Activated CD4-positive, alpha-beta T cell treated with anti-CD3 and anti-CD28 coated beads for 36 hours (primary cell): ENCODE data around the gene MXI1. TPM values are rescaled to one million over a fixed set of nuclear protein-coding genes. Genes with fewer than 3 reads are reported as not detected.

Experiments
- ATAC-seq: fragments of 200-7000 bp; cut with Tn5 transposase; one replicate; pipeline ENCODE4 v1.10.0; 2021; ENCODE audit warnings: mild to moderate bottlenecking, moderate library complexity
- CTCF ChIA-PET: fragments of 350-600 bp; sonication (Branson Sonifier 250); formaldehyde crosslinking; loops from one replicate; lab custom pipeline; 2021; ENCODE audit warnings: antibody characterized with exemption; lab: Charles Lee
- POLR2A ChIA-PET: fragments of 350-600 bp; sonication (Branson Sonifier 250); formaldehyde crosslinking; loops from one replicate; lab custom pipeline; 2021; ENCODE audit warnings: antibody characterized with exemption, inconsistent platforms; lab: Charles Lee
- DNase-seq: peaks from one replicate; pipeline ENCODE4 v3.0.0-alpha.2; 2020
- H3K27ac Mint-ChIP-seq: one replicate; pipeline ENCODE4 v1.8.0; 2021; ENCODE audit warnings: mixed read lengths
- H3K27me3 Mint-ChIP-seq: one replicate; pipeline ENCODE4 v1.8.0; 2021; ENCODE audit warnings: mixed read lengths
- H3K36me3 Mint-ChIP-seq: one replicate; pipeline ENCODE4 v1.8.0; 2021; ENCODE audit warnings: low read depth, mixed read lengths
- H3K4me1 Mint-ChIP-seq: one replicate; pipeline ENCODE4 v1.8.0; 2021; ENCODE audit warnings: mixed read lengths
- H3K4me3 Mint-ChIP-seq: one replicate; pipeline ENCODE4 v1.8.0; 2021; ENCODE audit warnings: mild to moderate bottlenecking, moderate library complexity, mixed read lengths
- H3K9me3 Mint-ChIP-seq: one replicate; pipeline ENCODE4 v1.8.0; 2021; ENCODE audit warnings: low read depth, mixed read lengths
- intact Hi-C, 2 experiments: fragments of 100-400 bp; cut with DNase I in 1 of 2; cut with micrococcal nuclease in 1 of 2; formaldehyde crosslinking; loops; one replicate each; pipeline versions ENCODE4 v1.14.2 to v1.15.1; 2022 to 2024; cut with DNase I, micrococcal nuclease
- total RNA-seq, 2 experiments: library from RNA; stranded (reverse); gene quantifications; one replicate each; pipeline ENCODE4 v1.2.3, GENCODE V29; 2021

The MXI1 gene
- total RNA-seq, 2 experiments from 2014 or later: 49.7 to 75.7 TPM

DNA sequence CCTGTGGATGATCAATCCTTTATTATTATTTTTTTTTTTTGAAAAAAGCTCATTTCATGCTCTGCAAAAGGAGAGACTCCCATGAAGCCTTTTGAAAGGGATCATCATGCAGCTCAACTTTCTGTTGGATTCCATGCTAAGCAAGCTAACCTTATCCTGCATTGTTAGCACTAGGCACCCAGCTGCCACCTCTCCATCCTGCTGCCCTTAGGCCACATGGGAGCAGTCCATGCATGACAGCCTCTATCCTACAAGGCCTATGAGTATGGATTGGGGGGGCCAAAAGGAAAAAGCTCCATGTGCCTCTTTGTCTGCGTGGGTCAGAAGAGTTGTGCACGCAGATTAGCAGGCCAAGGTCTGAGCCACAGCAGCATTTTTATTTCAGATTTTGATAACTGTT is 78.1 kb downstream of the MXI1 start:
- intact Hi-C loops: no loop called here
- ChIA-PET CTCF (interaction anchor here (0.6 to 4.8 kb wide), 8 partner anchors 11 to 152 kb away, joined by 3 to 24 read pairs (median 4); partner anchors contain the start of gene MXI1), POLR2A (interaction anchor here (0.6 kb wide), 1 partner anchor 1946 kb away, joined by 3 read pairs; no protein-coding TSS in a partner anchor)
- ATAC-seq (no peak), DNase-seq (no peak)
- Mint-ChIP-seq H3K9me3 (no peaks in the 10 kb centered on the region), H3K27ac (no peak overlapping the region), H3K4me3 (no peak overlapping the region), H3K27me3 (no peaks in the 10 kb centered on the region), H3K36me3 (peaks cover 26% of the 10 kb centered on the region), H3K4me1 (peaks cover 1% of the 10 kb centered on the region)

DNA sequence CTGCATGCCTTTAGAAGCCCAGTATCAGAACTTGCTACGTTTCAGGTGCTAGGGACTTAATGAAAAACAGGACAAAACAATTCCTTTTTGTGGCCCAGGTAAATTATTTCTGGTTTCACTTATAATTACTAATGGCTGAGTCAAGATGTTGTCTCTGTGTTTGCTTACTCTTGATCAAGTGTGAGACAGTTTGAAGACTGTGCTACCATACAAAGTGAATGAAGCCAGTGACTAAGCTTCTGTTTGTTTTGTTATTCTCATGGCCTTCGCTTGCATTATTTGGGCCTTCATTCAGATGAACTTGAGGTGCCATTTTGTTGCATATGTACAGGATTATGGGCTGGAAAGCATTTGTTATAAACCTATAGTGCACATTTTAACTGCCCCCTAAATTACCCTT is 79.4 kb downstream of the MXI1 start:
- no peak overlapping the region for H3K4me3 Mint-ChIP-seq
- H3K27ac Mint-ChIP-seq: peak overlapping the region; percentile 0
- ATAC-seq: no peak
- H3K36me3 Mint-ChIP-seq: peaks cover 26% of the 10 kb centered on the region
- CTCF ChIA-PET: interaction anchor here (0.6 to 1.6 kb wide), 3 partner anchors 144 to 309 kb away, joined by 3 to 5 read pairs (median 3); no protein-coding TSS in a partner anchor
- POLR2A ChIA-PET: no interaction called here
- H3K9me3 Mint-ChIP-seq: no peaks in the 10 kb centered on the region
- DNase-seq: no peak
- intact Hi-C loops: no loop called here
- H3K27me3 Mint-ChIP-seq: no peaks in the 10 kb centered on the region
- no peaks in the 10 kb centered on the region for H3K4me1 Mint-ChIP-seq

GRCh38 chr10:110296966-110297365 is 89.6 kb downstream of the MXI1 start:
- Mint-ChIP-seq H3K27ac (no peak overlapping the region), H3K4me3 (no peak overlapping the region), H3K9me3 (no peaks in the 10 kb centered on the region), H3K27me3 (no peaks in the 10 kb centered on the region), H3K4me1 (peaks cover 33% of the 10 kb centered on the region), H3K36me3 (peaks cover 57% of the 10 kb centered on the region)
- intact Hi-C loops: no loop called here
- DNase-seq (no peak), ATAC-seq (no peak)
- CTCF ChIA-PET: interaction anchor here (0.6 to 2.4 kb wide), 12 partner anchors 8 to 835 kb away, joined by 3 to 14 read pairs (median 4); partner anchors contain the start of gene SMNDC1
- POLR2A ChIA-PET: no interaction called here

GRCh38 chr10:110300486-110300986 is 93.1 kb downstream of the MXI1 start:
- DNase-seq (no peak), ATAC-seq (no peak)
- Mint-ChIP-seq H3K27ac (peak overlapping the region; percentile 65), H3K4me1 (peaks cover 49% of the 10 kb centered on the region), H3K9me3 (no peaks in the 10 kb centered on the region), H3K4me3 (peak overlapping the region; percentile 2), H3K27me3 (no peaks in the 10 kb centered on the region), H3K36me3 (peaks cover 65% of the 10 kb centered on the region)
- ChIA-PET POLR2A (interaction anchor here (1.1 kb wide), 1 partner anchor 11 kb away, joined by 3 read pairs; no protein-coding TSS in a partner anchor), CTCF (interaction anchor here (0.6 to 2.8 kb wide), 6 partner anchors 21 to 291 kb away, joined by 3 to 9 read pairs (median 4); no protein-coding TSS in a partner anchor)
- intact Hi-C loops: loop anchor here in 1 of 2 experiments (10.0 kb wide), 2 partner anchors 584 to 614 kb away; partner anchors contain the start of genes BBIP1 and SHOC2

DNA sequence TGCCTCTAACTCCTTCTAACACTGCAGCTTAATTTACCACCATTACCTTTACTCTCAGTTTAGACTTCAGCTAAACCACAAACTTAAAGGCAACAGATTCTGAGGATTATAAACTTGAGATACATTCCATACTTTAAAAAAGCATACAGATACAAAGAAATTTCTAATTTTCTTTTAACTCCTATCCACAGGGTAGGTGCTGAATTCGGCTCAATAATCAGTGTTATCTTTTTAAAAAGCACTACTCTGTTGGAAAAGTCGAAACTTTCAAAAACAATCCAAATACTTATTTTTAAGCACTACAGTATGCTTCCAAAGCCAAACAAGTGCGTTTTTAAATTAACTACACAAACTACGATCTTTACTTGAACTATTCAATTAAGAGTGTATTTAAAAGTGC is 96.3 kb downstream of the MXI1 start:
- peak overlapping the region; percentile 95 for H3K4me3 Mint-ChIP-seq
- CTCF ChIA-PET: interaction anchor here (0.7 to 6.0 kb wide), 9 partner anchors 12 to 367 kb away, joined by 3 to 79 read pairs (median 3); no protein-coding TSS in a partner anchor
- H3K4me1 Mint-ChIP-seq: peaks cover 45% of the 10 kb centered on the region

DNA sequence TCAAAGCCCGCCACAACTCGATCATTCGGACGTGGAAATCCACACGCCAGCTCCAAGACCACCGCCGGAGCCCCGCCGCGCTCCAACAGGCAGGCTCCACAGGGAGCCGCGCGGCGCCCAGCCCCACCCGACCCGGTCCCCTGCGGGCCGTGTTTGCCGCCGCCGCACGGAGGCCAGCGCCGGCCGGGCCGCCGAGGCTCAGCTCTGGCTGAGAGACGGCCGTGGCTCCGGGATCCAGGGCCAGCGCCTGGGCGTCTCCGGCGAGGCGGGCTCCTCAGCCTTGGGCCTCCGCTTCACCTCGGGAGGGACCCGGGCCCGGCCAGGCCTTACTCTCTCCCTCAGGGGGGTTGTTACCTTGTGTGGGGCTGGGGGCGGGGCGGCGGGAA is 97.0 kb downstream of the MXI1 start:
- no peaks in the 10 kb centered on the region for H3K9me3 Mint-ChIP-seq
- no peaks in the 10 kb centered on the region for H3K27me3 Mint-ChIP-seq
- CTCF ChIA-PET: interaction anchor here (0.9 to 6.0 kb wide), 18 partner anchors 8 to 368 kb away, joined by 3 to 79 read pairs (median 4); no protein-coding TSS in a partner anchor
- H3K4me3 Mint-ChIP-seq: peak overlapping the region; percentile 95
- peak; percentile 43 for ATAC-seq
- peaks cover 45% of the 10 kb centered on the region for H3K4me1 Mint-ChIP-seq
- no peak for DNase-seq
- peak overlapping the region; percentile 98 for H3K27ac Mint-ChIP-seq
- POLR2A ChIA-PET: interaction anchor here (1.2 to 1.6 kb wide), 2 partner anchors 260 to 264 kb away, joined by 3 to 4 read pairs; partner anchors contain the start of gene SMC3
- intact Hi-C loops: loop anchor here (1.0 to 10.0 kb wide), 10 partner anchors 78 to 615 kb away; partner anchors contain the start of genes BBIP1 (in 2 of the 2), SHOC2 (in 2 of the 2), ADD3 (in 1 of the 2) and PDCD4 (in 1 of the 2)
- peaks cover 37% of the 10 kb centered on the region for H3K36me3 Mint-ChIP-seq

More for the DNA sequence above, 96.3 kb downstream of the MXI1 start:
- H3K36me3 Mint-ChIP-seq: peaks cover 44% of the 10 kb centered on the region
- ATAC-seq (no peak), DNase-seq (no peak)
- no peaks in the 10 kb centered on the region for H3K27me3 Mint-ChIP-seq
- H3K9me3 Mint-ChIP-seq: no peaks in the 10 kb centered on the region
- intact Hi-C loops: loop anchor here (1.0 to 10.0 kb wide), 10 partner anchors 77 to 616 kb away; partner anchors contain the start of genes BBIP1 (in 2 of the 2), SHOC2 (in 2 of the 2), ADD3 (in 1 of the 2) and PDCD4 (in 1 of the 2)
- POLR2A ChIA-PET: interaction anchor here (1.1 kb wide), 1 partner anchor 288 kb away, joined by 3 read pairs; no protein-coding TSS in a partner anchor
- H3K27ac Mint-ChIP-seq: peak overlapping the region; percentile 92

DNA sequence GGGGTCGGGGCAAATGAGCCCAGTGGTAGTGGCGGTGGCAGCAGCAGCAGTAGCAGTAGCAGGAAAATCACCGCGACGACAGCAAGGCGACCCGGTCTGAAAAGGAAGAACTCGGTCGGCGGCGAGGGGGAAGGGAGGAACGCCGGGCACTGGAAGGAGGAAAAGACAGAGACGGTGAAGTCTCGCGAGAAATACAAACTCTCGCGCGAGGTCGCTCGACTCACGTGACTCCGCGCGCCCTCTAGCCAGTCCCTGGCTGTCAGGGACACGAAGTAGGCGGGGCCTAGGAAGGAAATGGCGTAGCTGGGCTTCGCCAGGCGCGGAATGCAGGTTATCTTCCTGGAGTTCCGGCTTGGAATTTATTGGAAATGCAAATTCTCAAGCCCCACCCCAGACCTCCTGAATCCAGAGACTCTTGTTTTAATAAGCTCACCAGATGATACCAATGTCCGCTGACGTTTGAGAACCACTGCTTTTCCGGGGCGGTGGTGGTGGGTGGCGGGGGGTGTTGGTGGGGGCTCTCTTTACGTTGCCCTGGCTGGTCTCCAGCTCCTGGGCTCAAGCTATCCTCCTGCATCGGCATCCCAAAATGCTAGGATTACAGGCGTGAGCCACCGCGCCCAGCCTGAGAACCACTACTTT is 97.5 kb downstream of the MXI1 start, which contains the start of gene SMNDC1:
Gene SMNDC1 (minus strand): TSS at position 141 of the 642 bp plus-strand sequence. CDS start 1,333 bp downstream, outside the sequence.
- ChIA-PET CTCF (interaction anchor here (0.6 to 6.0 kb wide), 27 partner anchors 8 to 420 kb away, joined by 3 to 79 read pairs (median 4); no protein-coding TSS in a partner anchor), POLR2A (interaction anchor here (0.7 to 1.6 kb wide), 4 partner anchors 83 to 298 kb away, joined by 3 to 4 read pairs (median 3); partner anchors contain the start of gene SMC3)
- DNase-seq: peak; percentile 98
- no peaks in the 10 kb centered on the region for H3K27me3 Mint-ChIP-seq
- H3K9me3 Mint-ChIP-seq: no peaks in the 10 kb centered on the region
- intact Hi-C loops: loop anchor here (1.0 to 10.0 kb wide), 12 partner anchors 79 to 614 kb away; partner anchors contain the start of genes BBIP1 (in 2 of the 2), SHOC2 (in 2 of the 2), ADD3 (in 1 of the 2) and PDCD4 (in 1 of the 2)
- H3K4me3 Mint-ChIP-seq: peak within 1 kb of the TSS; percentile 95
- H3K36me3 Mint-ChIP-seq: peaks cover 35% of the 10 kb centered on the region
- peaks cover 42% of the 10 kb centered on the region for H3K4me1 Mint-ChIP-seq
- peak within 1 kb of the TSS; percentile 98 for H3K27ac Mint-ChIP-seq
- peak; percentile 93 for ATAC-seq

DNA sequence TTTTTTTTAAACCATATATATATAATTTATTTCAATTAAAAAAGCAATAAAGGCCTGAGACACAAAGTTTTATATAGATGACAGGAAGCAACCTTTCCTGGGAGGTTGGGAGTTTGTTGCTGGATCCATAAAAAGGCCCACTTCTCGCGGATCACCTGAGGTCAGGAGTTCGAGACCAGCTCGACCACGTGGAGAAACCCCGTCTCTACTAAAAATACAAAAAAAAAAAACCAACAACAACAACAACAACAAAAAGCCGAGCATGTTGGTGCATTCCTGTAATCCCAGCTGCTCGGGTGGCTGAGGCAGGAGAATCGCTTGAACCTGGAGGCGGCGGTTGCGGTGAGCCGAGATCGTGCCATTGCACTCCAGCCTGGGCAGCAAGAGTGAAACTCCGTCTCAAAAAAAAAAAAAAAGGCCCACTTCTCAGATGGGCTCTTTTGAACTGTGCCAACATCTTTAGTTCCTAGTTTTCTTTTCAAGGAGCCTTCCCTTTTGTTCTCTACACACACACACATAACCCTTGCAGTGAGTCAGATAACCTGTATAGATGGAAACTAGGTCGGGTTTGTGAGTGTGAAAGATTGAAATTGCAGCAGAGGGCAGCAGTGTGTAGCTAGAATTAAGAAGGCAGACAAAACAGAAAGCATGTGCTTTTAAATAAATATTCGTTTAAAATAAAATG is 98.5 kb downstream of the MXI1 start:
- H3K36me3 Mint-ChIP-seq: peaks cover 29% of the 10 kb centered on the region
- H3K27ac Mint-ChIP-seq: peak overlapping the region; percentile 98
- no peaks in the 10 kb centered on the region for H3K27me3 Mint-ChIP-seq
- H3K4me3 Mint-ChIP-seq: peak overlapping the region; percentile 95
- intact Hi-C loops: loop anchor here (1.0 to 10.0 kb wide), 11 partner anchors 169 to 609 kb away; partner anchors contain the start of genes SMC3 (in 2 of the 2), BBIP1 (in 1 of the 2), DUSP5 (in 1 of the 2) and PDCD4 (in 1 of the 2)
- H3K9me3 Mint-ChIP-seq: no peaks in the 10 kb centered on the region
- peak; percentile 64 for DNase-seq
- peak; percentile 74 for ATAC-seq
- CTCF ChIA-PET: interaction anchor here (0.6 to 6.0 kb wide), 27 partner anchors 9 to 859 kb away, joined by 3 to 79 read pairs (median 5); no protein-coding TSS in a partner anchor
- POLR2A ChIA-PET: interaction anchor here (0.7 to 1.4 kb wide), 3 partner anchors 49 to 259 kb away, joined by 3 to 5 read pairs (median 3); no protein-coding TSS in a partner anchor
- peaks cover 39% of the 10 kb centered on the region for H3K4me1 Mint-ChIP-seq

DNA sequence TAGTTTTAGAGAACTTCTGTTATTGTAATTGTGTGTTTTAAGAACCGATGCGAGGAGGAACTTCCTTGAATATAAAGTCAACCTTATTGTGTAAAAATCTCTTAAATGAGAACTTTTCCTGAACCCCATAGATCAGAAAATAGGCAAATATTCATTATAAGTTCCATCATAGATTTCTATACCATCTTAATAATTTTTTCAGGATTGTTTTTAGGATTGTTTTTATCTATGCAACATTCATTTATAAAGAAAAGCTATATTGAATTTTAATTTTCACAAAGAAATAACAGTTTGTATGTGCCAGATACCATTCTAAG is 99.0 kb downstream of the MXI1 start:
- Mint-ChIP-seq H3K9me3 (no peaks in the 10 kb centered on the region), H3K4me3 (peak overlapping the region; percentile 95)

DNA sequence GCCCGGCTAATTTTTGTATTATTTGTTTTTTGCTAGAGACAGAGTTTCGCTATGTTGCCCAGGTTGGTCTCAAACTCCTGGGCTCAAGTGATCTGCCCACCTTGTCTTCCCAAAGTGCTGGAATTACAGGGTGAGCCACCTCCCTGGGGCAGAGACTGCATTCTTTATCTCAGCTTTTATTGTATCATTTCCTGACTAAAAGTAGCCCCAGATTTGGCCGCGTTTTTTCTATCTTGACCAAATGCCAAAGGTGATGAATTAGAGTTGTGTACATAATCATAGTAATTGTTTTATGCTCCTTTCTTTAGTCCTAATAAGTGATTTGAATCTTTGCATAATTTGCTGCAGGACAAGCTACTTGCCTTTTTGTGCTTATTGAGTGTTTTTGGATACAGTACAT is 100.4 kb downstream of the MXI1 start:
- Mint-ChIP-seq H3K27ac (no peak overlapping the region), H3K27me3 (peaks cover under 1% of the 10 kb centered on the region), H3K36me3 (peaks cover 14% of the 10 kb centered on the region), H3K4me3 (no peak overlapping the region), H3K9me3 (no peaks in the 10 kb centered on the region), H3K4me1 (peaks cover 31% of the 10 kb centered on the region)
- no peak for ATAC-seq
- ChIA-PET POLR2A (interaction anchor here (0.6 kb wide), 1 partner anchor 572 kb away, joined by 3 read pairs; no protein-coding TSS in a partner anchor), CTCF (interaction anchor here (0.7 to 6.0 kb wide), 15 partner anchors 45 to 373 kb away, joined by 3 to 79 read pairs (median 5); no protein-coding TSS in a partner anchor)
- intact Hi-C loops: loop anchor here in 1 of 2 experiments (5.0 to 10.0 kb wide), 3 partner anchors 364 to 607 kb away; partner anchors contain the start of genes BBIP1 and SHOC2
- no peak for DNase-seq

More for the DNA sequence above, 99.0 kb downstream of the MXI1 start:
- no peak for ATAC-seq
- Mint-ChIP-seq H3K27me3 (no peaks in the 10 kb centered on the region), H3K36me3 (peaks cover 27% of the 10 kb centered on the region), H3K27ac (peak overlapping the region; percentile 98), H3K4me1 (peaks cover 39% of the 10 kb centered on the region)
- DNase-seq: no peak
- CTCF ChIA-PET: interaction anchor here (0.7 to 6.0 kb wide), 30 partner anchors 10 to 374 kb away, joined by 3 to 79 read pairs (median 5); no protein-coding TSS in a partner anchor
- POLR2A ChIA-PET: no interaction called here
- intact Hi-C loops: loop anchor here (1.0 to 10.0 kb wide), 8 partner anchors 191 to 608 kb away; partner anchors contain the start of genes BBIP1 (in 1 of the 2), DUSP5 (in 1 of the 2), SHOC2 (in 1 of the 2) and SMC3 (in 1 of the 2)
